Activated CD4-positive, alpha-beta T cell treated with anti-CD3 and anti-CD28 coated beads, Interleukin-2, Interleukin-4, amounts not matched to agents 100 ng/mL and 50 ng/mL, durations not matched to agents 16 hours and 8 hours (primary cell): Measurements from ENCODE around the gene TCTA.

Experiments used
- DNase-seq: peaks from one replicate; pipeline ENCODE4 v3.0.0-alpha.2; 2020; ENCODE audit warnings: low spot score

Gene TCTA

DNA sequence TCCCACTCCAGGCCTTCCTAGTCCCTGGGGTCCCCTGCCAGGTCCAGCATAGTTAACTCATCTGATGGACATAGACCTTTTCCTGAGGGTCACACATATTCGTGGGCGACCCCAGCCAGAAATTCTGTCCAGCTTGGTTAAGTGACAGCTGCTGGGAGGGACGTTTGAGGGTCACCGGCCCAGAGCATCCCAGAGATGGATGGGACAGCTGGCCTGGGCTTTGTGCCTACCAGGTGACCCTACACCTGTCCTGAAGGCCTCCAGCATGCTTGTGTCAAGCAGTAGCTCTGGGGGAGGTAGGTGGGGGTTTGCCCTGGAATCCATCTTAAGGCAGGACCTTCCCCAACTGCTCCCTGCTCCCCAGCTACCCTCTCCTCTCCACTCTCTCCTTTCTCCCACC lies 48.7 kb downstream of the TCTA start:
- DNase-seq: no peak

DNA sequence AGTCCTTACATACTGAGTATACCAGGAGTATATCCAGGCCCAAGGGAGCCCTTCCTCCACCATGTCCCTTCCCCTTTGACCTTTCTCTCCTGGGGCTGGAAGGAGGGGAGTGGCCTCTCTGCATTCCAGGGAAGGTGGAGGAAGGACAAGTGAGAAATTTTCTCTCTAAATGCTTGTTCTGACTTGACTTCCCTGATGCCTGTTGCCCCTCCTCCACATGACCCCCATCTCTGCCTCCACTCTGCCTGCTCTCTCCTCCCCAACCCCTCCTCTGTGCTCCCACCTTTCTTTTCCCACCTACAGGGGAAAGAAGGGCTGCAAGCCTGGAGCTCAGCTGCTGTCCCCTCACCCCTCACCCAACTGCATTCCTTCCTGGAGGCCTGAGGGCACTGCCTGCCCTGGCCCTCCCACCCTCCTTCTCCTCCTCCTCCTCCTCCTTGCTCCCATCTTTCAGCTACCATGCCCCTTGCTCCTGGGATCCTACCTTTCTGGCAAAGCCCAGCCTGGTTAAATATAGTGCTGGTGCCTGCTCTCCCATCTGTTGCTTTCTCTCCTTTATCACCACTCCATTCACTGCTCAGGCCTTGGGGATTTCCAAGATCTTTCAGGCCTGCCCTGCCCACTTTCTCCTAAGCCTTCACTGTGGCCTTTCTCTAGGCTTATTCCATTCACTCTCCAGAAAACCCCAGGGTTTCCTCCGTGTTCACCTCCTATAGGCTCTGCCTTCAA lies 49.4 kb downstream of the TCTA start:
- no peak for DNase-seq

DNA sequence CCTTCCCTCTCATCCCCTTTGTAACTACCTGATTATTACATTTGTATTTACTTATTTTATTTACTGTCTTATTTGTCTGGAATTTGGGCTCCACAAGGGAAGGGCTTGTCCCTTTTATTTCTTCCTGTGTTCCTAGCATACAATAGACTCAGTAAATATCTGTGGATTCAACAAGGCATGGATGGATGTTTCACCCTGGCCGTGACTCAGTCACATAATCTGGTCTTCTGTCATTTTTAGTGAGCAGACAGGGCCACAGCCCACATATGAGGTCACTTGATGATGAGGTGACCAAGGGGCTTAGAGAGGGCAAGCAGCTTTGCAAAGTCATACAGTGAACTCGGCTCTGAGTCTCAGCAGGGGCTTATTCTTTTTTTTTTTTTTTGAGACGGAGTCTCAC lies 50.0 kb downstream of the TCTA start:
- no peak for DNase-seq

DNA sequence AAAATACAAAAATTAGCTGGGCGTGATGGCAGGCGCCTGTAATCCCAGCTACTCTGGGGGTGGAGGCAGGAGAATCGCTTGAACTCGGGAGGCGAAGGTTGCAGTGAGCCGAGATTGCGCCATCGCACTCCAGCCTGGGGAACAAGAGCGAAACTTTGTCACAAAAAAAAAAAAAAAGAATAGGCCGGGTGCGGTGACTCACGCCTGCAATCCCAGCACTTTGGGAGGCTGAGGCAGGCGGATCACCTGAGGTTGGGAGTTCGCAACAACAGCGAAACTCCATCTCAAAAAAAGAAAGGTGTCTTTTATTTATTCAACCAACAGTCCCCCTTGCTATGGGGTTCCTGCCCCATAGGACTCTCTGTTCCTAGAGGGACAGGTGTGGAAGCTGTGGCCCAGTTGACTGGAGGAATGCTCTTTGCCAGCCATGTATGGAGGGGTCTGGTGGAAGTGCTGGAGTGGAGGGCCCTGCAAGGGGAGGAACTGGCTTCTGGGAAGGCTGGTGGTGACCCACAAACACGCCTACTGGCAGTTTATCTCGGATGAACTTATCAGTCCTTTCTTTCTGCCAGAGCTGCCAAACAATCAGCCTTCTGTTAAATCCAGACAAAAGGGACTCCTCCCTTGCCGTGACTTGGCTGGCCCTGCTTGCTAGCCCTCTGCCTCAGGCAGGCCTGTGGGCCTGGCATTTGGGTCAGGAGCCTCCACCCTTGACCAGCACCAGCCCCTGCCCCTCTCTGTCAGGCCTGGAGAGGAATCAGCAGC lies 53.2 kb downstream of the TCTA start:
- DNase-seq: no peak
